DND-41 (cell line): Measurements from ENCODE around the gene GPRIN2.
"Not testable (repeated sequence)": the region's sequence is repeated elsewhere in the genome, so short reads cannot be mapped to it uniquely, and the experiment has no call there.

Experiments
- EZH2 ChIP-seq: IDR thresholded peaks from 3 replicates; pipeline ENCODE4 v1.6.1; 2012; ENCODE audit warnings: borderline replicate concordance, low read depth, mild to moderate bottlenecking, moderate library complexity, low read length, inconsistent platforms; ENCODE audit not compliant: severe bottlenecking
- TF ChIP-seq, protein P1 (sequence below): IDR thresholded peaks from 2 replicates; pipeline ENCODE4 v1.5.1; 2012; ENCODE audit warnings: borderline replicate concordance, low read length, moderate library complexity, mild to moderate bottlenecking; ENCODE audit not compliant: poor library complexity, severe bottlenecking; ENCODE audit errors: extremely low read depth

DNA sequence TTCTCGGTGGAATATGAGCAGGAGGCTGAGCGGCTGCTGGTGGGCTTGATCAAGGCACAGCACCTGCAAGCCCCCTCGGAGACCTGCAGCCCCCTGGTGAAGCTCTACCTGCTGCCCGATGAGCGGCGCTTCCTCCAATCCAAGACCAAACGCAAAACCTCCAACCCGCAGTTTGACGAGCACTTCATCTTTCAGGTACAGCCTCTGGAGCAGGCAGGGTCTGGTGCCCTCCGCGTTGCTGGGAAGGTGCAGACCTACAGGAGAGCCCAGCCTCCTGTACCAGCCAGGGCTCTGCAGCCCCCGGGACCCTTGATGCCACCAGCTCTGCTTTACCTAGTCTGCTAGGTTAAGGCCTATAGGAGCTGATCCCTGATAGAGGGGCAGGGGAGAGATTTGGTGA, 25.5 kb upstream of the GPRIN2 start:
- TF ChIP-seq, protein P1, sequence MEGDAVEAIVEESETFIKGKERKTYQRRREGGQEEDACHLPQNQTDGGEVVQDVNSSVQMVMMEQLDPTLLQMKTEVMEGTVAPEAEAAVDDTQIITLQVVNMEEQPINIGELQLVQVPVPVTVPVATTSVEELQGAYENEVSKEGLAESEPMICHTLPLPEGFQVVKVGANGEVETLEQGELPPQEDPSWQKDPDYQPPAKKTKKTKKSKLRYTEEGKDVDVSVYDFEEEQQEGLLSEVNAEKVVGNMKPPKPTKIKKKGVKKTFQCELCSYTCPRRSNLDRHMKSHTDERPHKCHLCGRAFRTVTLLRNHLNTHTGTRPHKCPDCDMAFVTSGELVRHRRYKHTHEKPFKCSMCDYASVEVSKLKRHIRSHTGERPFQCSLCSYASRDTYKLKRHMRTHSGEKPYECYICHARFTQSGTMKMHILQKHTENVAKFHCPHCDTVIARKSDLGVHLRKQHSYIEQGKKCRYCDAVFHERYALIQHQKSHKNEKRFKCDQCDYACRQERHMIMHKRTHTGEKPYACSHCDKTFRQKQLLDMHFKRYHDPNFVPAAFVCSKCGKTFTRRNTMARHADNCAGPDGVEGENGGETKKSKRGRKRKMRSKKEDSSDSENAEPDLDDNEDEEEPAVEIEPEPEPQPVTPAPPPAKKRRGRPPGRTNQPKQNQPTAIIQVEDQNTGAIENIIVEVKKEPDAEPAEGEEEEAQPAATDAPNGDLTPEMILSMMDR = not testable (repeated sequence)
- TF ChIP-seq EZH2 = not testable (repeated sequence)
